ENCODE results near the gene DOCK2.

DNA sequence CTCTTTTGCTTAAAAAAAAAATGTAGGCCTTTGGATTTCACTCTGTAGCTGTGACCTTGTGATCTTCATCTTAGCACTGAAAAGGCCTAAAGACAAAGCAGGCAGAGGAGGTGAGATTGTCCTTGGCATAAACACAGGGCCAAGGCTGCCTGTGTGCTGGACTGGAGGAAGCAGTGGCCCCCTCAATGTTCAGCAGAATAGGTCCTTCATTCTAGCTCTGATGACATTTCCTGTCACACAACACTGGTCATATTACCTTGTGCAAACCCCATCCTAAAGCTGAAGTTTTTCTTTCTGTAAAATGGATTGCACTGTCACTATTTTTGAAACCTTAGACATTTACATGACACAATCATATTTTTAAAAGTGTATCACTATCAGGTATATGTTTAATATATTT lies 195.8 kb downstream of the DOCK2 start:
- TF ChIP-seq, protein P1, sequence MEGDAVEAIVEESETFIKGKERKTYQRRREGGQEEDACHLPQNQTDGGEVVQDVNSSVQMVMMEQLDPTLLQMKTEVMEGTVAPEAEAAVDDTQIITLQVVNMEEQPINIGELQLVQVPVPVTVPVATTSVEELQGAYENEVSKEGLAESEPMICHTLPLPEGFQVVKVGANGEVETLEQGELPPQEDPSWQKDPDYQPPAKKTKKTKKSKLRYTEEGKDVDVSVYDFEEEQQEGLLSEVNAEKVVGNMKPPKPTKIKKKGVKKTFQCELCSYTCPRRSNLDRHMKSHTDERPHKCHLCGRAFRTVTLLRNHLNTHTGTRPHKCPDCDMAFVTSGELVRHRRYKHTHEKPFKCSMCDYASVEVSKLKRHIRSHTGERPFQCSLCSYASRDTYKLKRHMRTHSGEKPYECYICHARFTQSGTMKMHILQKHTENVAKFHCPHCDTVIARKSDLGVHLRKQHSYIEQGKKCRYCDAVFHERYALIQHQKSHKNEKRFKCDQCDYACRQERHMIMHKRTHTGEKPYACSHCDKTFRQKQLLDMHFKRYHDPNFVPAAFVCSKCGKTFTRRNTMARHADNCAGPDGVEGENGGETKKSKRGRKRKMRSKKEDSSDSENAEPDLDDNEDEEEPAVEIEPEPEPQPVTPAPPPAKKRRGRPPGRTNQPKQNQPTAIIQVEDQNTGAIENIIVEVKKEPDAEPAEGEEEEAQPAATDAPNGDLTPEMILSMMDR (conservative IDR thresholded peaks at IDR 0.05; ENCODE audit: low read depth, low read length): no peak
- TF ChIP-seq EZH2phosphoT487 (IDR thresholded peaks at IDR 0.05; ENCODE audit: borderline replicate concordance, low read length): no peak

All from PC-3 (cell line).